NCI-H2227 treated with DMSO at 0.1 percent for 48 hours (cell line): ENCODE results near the gene PIK3R5.
"Not testable (repeated sequence)": the region's sequence is repeated elsewhere in the genome, so short reads cannot be mapped to it uniquely, and the experiment has no call there.

Experiments used
- DNase-seq: peaks from one replicate; lab custom pipeline; 2025; lab: John Stamatoyannopoulos, UW

Gene PIK3R5

DNA sequence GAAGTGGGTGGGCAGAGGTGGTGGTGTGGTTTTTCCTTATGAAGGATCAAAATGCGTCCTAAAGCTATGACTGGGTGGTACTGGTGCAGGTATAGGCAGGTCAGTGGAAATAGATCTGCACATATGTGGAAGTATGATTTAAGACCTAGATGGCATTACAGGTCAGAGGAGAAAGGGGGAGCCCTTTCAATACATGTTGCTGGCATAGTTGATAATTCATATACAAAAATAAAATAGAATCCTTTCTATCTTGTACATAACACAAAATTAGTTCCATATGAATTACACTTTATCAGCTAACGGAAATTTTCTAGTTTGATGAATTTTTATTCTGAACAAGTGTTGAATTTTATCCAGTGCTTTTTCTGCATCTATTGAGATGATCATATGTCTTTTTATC lies 20.8 kb upstream of the PIK3R5 start:
- DNase-seq, result no peak

DNA sequence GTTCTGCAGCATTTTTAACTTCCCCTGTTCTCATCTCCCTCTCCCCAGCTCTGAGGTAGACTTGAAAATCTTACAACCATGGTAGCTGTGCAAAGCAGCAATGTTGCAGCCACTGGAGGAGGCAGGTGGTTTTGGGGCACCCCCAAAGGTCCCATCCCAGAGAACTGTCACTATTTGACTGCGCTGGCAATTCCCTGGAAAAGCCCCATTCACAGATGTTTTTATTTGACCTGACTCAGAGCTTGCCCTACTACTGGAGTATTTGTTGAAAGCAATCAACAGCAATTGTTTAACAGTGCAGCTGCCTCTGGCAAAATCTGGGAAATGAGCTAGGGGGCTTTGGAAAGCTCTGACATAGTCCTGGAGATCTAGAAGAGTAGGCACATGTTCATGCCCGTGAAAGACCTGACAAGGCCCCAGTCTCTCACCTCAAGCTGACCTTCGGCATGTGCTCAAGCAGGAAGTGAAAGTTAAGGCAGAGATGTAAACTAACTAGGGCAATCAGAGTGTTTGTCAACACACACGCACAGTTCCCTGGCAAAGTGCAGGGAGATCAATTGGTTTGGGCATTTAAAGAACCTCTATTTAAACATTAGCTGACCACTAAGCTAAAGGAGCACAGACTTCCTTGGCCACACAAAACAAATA lies 19.7 kb upstream of the PIK3R5 start:
- DNase-seq, result no peak

DNA sequence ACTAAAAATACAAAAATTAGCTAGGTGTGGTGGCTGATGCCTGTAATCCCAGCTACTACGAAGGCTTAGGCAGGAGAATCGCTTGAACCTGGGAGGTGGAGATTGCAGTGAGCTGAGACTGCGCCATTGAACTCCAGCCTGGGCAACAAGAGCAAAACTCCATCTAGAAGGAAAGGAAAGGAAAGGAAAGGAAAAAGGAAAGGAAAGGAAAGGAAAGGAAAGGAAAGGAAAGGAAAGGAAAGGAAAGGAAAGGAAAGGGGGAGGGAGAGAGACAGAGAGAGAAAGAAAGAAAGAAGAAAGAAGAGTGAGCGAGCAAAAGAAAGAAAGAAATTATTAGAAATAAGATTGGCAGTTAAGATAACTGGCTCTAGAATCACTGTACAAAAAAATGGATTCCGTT lies 18.7 kb upstream of the PIK3R5 start:
- DNase-seq, result not testable (repeated sequence)

DNA sequence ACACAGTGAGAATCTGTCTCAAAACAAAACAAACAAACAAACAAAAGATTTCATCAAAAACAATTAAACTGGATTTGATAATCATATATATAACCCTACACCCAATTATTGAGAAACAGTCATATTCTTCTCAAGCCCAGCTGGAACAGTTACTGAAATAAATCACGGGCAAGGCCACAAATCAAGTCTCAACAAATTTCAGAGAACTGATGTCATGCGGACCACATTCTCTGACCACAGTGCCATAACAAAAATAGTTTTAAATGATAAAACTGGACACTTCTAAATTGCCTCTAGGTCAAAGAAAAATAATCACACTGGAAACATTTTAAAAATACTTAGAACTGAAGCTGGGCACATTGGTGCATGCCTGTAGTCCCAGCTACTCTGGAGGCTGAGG lies 15.9 kb upstream of the PIK3R5 start:
- no peak for DNase-seq

DNA sequence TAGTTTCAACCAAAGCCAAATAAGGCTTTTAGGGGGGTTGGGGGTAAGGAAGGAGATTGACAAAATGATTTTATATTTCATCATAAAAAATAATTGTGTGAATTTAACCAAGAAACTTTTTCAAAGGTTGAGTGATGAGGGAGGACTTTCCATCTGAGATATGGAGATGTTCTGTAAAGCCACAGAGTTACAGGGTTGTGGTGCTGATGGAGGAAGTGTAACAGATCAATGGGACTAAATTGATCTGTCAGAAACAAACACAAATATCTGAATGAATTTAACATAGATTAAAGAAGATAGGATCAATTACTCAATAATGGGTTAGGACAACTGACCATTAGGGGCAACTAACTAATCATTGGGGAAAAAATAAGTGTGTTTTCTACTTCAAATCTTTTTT lies 14.2 kb upstream of the PIK3R5 start:
- DNase-seq, result no peak

DNA sequence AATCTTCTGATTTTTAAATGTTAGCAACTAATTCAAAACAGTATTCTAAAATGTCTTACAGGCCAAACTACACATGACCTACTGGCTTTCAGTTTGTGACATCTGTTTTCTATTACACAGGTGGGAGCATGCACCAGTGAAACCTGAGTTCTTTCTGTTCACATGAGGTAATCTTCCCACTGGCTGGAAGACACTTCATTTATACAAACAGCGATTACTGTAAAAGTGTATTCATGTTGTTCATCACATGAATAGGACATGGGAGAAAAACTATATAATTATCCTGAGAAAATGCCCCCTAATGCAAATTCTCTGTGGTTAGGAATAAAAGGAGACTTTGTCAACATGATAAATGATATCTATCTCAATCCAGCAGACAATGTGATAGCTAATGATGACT lies 11.1 kb upstream of the PIK3R5 start:
- DNase-seq, result no peak

DNA sequence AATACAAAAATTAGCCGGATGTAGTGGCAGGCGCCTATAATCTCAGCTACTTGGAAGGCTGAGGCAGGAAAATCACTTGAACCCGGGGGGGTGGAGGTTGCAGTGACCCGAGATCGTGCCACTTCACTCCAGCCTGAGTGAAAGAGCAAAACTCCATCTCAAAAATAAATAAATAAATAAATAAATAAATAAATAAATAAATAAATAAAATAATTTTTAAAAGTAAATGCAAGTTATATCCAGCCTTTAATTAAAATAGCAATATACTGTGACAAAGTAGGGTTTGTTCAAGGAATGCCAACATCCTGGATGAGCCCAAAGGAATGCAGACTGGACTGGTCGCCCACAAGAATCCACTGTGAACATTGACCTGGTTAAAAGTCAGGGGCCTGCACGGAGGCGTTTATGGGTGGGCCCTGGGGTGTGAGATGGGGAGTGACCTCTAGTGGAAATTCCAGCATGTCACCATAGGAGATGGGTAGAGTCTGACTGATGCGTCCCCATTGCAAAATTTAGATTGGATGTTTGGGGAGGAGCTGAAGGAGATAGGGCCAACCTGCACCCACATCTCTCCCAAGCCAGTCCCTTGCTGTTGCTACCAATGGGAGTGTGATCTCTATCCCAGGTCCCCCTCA lies 9.7 kb upstream of the PIK3R5 start:
- DNase-seq, result no peak

DNA sequence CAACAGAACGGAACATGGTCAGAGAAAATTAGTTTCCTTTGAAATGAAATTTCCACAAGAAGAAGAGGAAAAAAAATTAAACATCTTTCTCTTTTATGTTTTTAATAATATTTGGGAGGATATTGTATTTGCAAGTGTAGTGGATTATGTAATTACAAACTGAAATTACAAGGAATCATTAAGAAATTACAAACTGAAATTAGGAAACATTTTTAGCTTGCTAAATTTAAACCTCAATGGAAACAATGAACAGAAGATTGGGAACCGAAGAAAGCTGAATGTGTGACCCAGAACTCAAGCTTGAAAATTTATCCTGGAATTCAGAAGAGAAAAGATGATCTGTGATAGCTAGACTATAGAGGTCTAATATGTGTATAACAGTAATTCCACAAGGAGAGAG lies 4.4 kb upstream of the PIK3R5 start:
- DNase-seq, result no peak

DNA sequence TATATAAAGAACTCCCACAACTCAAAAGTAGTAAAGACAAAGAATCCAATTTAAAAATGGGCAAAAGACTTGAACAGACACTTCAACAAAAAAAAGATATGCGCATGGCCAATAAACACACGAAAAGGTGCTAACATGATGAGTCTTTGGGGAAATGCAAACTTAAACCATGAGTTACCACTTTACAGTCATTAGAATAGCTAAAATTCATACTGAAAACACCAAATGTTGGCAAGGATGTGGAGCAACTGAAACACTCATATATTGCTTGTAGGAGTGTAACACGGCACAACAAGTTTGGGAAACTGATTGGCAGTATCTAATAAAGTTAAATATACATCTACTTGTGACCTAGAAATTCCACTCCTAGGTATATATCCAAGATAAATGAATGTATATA lies 3.0 kb upstream of the PIK3R5 start:
- DNase-seq, result no peak

DNA sequence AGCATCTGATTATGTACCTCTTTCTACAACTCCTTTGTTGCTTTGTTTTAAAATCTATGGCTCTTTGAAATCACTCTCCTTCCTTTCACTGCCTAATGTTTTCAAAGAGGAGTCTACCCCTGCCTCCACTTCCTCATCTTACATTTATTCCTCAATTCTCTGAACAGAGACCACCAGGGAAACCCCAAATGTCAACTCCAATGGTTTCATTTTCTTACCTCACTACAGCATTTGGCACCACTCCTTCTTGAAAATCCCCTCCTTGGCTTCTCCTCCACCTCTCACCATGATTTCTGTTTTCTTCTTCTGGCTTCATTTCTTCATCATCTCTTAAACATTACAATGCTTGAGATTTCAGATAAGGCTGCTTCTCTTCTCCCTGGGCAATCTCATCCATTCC lies 2.4 kb upstream of the PIK3R5 start:
- DNase-seq, result no peak

DNA sequence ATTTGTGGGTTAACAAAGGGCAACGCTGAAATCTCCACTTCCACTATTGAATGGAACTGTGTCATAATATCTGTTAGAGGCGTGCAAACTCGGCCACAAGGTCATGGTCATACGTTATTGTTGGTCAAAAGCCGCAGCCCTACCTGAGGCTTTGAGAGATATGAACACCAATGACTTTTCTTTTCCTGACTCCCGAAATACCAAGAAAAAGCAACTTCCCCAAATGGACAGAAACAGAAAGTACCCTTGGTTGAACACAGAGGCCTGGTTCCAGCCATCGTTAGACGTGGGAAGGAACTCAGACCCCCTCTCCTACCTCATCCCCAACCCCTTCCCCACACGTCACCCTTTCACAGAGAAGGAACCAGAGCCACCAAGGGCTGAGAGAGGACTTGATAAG lies 1.4 kb upstream of the PIK3R5 start:
- DNase-seq, result no peak

DNA sequence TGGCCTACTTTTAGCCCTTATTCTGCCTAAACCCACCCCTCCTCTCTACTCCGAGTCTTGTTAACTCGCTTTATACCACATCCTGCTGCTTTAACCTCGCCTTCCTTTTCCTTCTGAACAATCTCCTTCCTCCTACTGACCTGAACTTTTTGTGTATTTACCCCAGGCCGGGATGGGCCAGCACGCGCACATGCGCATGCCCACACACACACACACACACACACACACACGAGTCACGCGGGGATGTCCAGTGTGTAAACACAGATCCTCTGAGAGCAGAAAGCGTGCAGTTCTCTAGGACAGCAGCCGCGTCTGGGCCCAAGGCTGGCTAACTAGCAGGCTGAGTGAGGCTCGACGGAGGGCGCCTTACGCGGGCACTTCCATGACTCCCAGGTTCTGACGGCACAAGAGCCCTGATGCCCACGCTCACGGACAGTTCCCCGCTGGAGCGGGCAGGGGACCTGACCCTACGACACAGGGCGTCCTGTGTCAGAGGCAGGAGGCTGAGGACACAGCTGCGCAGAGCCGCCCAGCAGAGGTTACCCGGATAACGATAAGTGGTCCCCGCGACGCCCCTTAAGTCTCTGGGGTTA lies 610 bp downstream of the PIK3R5 start:
- no peak for DNase-seq

DNA sequence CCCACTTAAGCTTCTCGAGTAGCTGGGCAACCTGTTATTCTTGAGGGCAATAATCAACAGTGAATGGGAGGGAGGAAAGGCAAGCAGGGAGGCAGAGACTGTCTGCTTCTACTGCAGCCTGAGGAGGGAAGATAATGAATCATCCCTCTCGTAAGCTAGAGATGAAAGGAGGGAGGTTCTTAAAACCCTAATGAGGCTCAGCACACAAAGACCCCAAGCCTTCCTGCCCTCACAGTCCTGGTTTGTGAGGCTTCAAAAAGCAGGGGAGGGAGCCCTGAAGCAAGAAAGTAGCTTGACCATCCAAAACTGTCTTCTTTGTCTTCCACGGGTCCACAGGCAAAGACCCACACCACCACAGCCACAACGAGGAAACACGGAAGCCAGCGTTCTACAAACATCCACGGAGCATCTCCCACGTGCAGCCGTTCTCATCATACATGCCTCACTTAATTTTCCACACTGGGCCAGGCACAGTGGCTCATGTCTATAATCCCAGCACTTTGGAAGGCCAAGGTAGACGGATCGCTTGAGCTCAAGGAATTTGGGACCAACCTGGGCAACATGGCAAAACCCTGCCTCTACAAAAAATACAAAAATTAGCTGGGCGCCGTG lies 1.8 kb downstream of the PIK3R5 start:
- DNase-seq, result peak; percentile 32

DNA sequence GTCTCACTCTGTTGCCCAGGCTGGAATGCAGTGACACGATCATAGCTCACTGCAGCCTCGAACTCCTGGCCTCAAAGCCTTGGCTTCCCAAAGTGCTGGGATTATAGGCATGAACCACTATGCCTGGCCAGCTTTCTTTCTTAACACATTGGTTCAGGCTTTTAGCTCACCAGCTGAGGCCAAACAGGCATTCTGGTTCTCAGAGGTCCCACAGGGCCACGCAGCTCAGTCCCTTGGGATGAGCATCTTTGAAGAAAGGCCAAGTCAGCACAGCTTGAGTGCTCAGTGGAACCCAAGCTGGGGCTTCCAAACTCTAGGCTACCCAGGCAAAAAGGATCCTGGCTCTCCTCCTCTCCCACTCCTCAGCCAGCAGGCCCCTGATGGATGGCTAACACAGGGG lies 2.5 kb downstream of the PIK3R5 start:
- no peak for DNase-seq

DNA sequence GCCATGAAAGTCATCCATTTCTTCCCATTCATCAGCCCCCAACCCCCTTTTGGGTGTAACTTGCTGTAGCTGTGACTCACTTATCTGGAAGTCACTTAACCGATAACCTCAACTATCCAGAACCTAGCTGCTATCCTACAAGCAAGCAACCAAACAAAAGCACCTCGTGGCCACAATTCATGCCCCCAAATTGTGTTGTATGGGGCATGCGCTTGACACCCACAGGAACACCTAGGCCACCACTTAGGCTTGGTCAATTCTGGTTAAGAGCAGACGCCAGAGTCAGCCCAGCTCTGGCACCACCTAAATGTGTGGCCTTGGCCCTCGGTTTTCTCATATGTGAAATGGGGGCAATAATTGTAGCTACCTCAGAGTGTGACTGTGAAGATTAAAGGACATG lies 3.7 kb downstream of the PIK3R5 start:
- DNase-seq, result no peak

DNA sequence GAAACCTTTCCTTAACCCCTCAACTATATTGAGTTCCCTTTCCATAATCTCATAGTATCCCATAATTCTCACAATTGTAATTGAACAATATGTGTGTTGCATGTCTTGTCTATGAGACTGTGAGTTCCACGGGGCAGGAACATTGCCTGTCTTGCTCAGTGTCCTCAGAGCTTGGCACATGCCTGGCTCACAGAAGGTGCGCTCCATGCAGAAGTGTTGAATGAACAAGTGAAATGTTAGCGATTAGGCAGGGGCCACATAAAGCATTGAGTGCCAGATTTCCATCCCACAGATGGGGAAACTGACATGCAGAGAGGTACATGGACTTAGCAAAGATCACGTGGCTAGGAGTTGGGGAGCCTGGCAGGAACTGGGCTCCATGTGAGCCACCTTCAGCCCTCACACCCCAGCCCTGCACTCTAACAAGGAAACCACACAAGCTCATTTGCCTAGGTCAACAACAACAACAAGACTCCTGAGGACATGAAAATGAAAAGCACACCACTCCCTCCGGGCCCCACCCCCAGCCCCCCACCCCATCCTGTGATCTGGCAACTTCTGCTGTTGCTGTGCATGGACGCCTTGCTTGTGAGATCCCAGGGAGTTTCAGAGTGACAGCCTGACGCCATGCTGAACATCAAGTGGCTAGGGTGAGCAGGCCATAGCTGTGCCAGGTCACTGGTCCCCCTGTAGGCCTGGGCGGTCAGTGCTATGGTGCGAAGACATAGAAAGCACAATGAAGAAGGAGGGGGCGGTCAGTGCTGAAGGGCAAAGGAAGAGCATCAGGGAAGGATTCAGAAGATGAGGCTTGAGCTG lies 5.0 kb downstream of the PIK3R5 start:
- no peak for DNase-seq

DNA sequence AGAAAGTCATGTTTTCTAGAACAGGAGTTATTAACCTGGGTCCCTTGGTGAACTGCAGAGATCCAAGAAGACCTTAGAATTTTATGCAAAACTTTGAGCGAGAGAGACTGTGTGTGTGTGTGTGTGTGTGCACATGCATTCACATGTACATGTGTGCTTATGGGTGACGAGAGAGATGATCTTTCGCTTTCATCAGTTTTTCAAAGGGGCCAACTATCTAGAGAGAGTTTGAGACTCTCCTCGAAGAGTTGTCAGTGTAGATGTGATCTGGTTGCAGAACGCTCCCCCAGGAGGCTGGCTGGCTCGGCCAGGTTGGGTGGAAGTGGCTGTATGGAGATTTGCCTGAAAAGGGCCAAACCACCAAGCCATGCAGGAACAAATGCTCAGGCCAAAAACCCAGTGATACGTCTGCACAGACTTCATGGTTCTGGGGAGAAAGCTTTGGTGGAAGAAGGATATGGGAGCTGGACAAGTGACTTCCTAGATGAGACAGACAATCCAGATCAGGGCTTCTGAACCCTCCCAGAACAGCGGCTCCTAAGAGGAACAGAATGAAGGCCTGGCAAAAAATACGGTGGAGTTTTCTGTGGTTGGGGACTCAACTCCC lies 6.1 kb downstream of the PIK3R5 start:
- no peak for DNase-seq

DNA sequence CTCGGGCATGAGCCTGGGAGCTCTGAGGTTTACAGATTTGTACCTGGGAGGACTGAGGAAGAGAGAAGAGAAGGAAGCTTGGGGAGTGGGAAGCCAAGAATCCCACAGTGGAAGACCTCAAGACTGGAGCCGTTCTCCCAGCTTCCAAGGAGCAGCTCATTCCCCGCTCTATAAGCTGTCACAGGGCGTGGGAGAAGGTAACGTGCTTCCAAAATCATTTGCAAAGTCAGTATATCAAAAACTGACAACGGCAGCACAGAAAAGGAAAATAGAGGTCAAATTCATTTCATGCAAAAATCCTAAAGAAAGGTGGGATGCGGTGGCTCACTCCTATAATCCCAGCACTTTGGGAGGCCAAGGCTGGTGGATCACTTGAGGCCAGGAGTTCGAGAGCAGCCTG lies 7.8 kb downstream of the PIK3R5 start:
- DNase-seq, result no peak

DNA sequence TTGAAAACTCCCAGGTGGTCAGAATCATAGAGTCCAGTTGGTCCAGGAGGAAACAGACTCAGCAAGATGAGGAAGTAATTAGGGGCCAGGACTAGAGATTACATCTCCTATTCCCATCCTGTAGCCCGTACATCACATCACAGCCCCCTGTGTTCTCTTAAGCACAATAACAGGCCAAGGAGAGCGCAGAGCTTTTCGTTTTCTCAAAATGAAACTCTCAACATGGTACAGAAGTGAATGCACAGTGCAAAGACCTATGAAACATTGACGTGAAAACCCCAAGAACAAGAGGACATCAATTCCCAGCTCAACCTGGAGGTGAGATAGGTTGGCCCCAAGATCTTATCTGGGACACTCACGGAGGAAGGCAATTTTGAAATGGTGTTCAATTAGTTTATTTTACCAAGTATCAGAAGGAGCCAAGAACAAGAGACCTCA lies 9.0 kb downstream of the PIK3R5 start:
- no peak for DNase-seq

DNA sequence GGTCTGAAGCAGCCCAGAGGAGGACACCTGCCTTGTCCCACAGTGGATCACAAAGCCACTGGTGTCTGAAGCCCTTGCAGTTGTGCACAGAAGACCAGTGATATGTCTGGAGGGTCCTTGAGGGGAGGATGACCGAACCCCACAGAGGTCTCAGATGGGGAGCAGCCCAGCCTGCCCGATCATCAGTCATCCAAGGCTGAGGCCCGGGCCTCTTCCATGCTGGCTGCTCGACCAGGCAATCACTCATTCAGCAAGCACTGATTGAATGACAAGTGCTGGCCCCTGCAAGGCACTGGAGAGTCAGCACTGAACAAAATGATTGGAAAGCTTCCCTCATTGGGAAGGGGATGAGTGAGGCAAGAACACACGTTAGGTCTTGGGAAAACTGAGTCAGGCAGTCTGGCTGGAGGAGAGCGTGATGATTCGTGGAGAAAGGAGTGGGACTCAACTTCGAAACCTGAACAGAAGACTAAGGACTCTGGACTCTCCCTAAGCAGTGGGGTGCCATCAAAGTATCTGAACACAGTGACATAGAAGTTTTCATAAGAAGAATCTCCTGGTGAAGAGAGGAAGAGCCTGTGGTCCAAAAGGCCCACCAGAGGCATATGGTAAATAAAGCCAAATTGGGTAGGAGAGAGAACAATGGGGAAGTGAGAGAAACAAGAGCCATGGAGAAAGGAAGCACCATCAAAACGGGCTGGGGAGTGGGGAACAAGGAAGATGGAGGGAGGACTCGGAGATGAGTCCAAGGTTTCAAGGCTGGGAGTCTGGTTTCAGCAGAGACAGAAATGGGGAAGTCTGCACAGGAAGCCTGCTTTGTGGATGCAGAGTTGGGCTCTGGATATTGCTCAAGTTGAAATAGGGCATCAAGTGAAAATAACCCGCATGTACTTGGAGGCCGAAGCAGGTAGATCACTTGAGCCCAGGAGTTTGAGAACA lies 10.2 kb downstream of the PIK3R5 start:
- DNase-seq, result no peak

DNA sequence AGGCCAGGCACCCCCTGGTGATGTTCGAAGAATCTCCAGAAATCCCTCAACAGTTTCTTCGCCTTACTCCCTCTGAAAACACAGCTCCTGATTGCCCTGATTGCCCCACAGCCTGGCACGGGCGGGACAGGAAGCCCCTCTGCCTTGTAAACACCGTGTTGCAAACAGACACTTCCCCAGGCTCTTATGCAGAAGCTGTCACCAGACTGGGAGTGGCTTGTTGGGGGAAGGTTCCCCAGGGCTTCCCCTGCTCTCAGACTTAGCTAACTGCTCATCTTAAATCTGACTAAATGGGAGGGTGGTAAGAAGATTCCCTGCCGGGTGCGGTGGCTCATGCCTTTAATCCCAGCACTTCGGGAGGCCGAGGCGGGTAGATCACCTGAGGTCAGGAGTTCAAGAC lies 11.2 kb downstream of the PIK3R5 start:
- no peak for DNase-seq
